HuH-7 (cell line): ENCODE results near the gene TRMT112.
A peak's percentile ranks its signal among the peaks of the same experiment; 100 is the strongest.

Source experiments
- DNase-seq: peaks from one replicate; pipeline ENCODE4 v3.0.0; 2011; ENCODE audit warnings: low spot score

The TRMT112 gene

GRCh38 chr11:64291752-64292459, 25.5 kb downstream of the TRMT112 start:
- DNase-seq: no peak

- no peak for DNase-seq
Measured at GRCh38 chr11:64291262-64291751, 26.1 kb downstream of the TRMT112 start, which contains the start of gene KCNK4. TSS of gene KCNK4 (plus strand) at chr11:64291302. CDS start at chr11:64293019, 1,717 bp downstream.

GRCh38 chr11:64290352-64291261, 26.8 kb downstream of the TRMT112 start:
- DNase-seq: no peak

GRCh38 chr11:64289002-64289564, 28.3 kb downstream of the TRMT112 start:
- no peak for DNase-seq

- no peak for DNase-seq
Measured at GRCh38 chr11:64288353-64288750, 29.0 kb downstream of the TRMT112 start.

GRCh38 chr11:64287676-64288352, 29.5 kb downstream of the TRMT112 start:
- DNase-seq: no peak

GRCh38 chr11:64286801-64287159, 30.6 kb downstream of the TRMT112 start:
- DNase-seq: no peak

GRCh38 chr11:64285885-64286800, 31.2 kb downstream of the TRMT112 start:
- DNase-seq: no peak

- peak; percentile 74 for DNase-seq
Measured at GRCh38 chr11:64284962-64285884, 32.1 kb downstream of the TRMT112 start, which contains the start of gene GPR137. TSS of gene GPR137 (plus strand) at chr11:64285848. CDS start at chr11:64286525, 677 bp downstream.

GRCh38 chr11:64284048-64284961, 33.1 kb downstream of the TRMT112 start, which contains the start of gene BAD:
TSS of gene BAD (minus strand) at chr11:64284665. CDS start at chr11:64284368, 297 bp downstream.
- DNase-seq: peak; percentile 94

- no peak for DNase-seq
Measured at GRCh38 chr11:64283092-64283491, 34.3 kb downstream of the TRMT112 start.

- DNase-seq: no peak
Measured at GRCh38 chr11:64281957-64282770, 35.2 kb downstream of the TRMT112 start.

GRCh38 chr11:64278576-64279190, 38.7 kb downstream of the TRMT112 start:
- no peak for DNase-seq

GRCh38 chr11:64276653-64277431, 40.5 kb downstream of the TRMT112 start:
- DNase-seq: no peak

- no peak for DNase-seq
Measured at GRCh38 chr11:64275841-64276240, 41.5 kb downstream of the TRMT112 start.
